HG03060 (cell line): Measurements from ENCODE around the gene IDE.

Source experiments
- ATAC-seq: cut with Tn5 transposase; IDR thresholded peaks from one replicate; pipeline ENCODE4 v1.9.1; 2021; ENCODE audit warnings: low read depth, moderate number of reproducible peaks; ENCODE audit not compliant: unreplicated experiment

The IDE gene

GRCh38 chr10:92569071-92569470 lies 4.8 kb downstream of the IDE start:
- no peak for ATAC-seq

- peak; percentile 55 for ATAC-seq
These were observed 5.8 kb downstream of the IDE start for GRCh38 chr10:92567952-92568600.

GRCh38 chr10:92562424-92562823 lies 11.5 kb downstream of the IDE start:
- ATAC-seq = no peak

- ATAC-seq = no peak
These were observed 14.8 kb downstream of the IDE start for GRCh38 chr10:92559046-92559445.

GRCh38 chr10:92553959-92554358 lies 19.9 kb downstream of the IDE start:
- no peak for ATAC-seq

- no peak for ATAC-seq
These were observed 21.6 kb downstream of the IDE start for GRCh38 chr10:92552310-92552709.

- ATAC-seq = no peak
These were observed 23.0 kb downstream of the IDE start for GRCh38 chr10:92550924-92551323.

- ATAC-seq = no peak
These were observed 26.2 kb downstream of the IDE start for GRCh38 chr10:92547676-92548075.

GRCh38 chr10:92545556-92545955 lies 28.3 kb downstream of the IDE start:
- no peak for ATAC-seq

- no peak for ATAC-seq
These were observed 29.6 kb downstream of the IDE start for GRCh38 chr10:92544296-92544695.

- no peak for ATAC-seq
These were observed 31.4 kb downstream of the IDE start for GRCh38 chr10:92542458-92542857.

- ATAC-seq = no peak
These were observed 32.3 kb downstream of the IDE start for GRCh38 chr10:92541583-92541982.

GRCh38 chr10:92538231-92538958 lies 35.5 kb downstream of the IDE start:
- ATAC-seq = no peak

- no peak for ATAC-seq
These were observed 42.9 kb downstream of the IDE start for GRCh38 chr10:92530891-92531535.

- ATAC-seq = no peak
These were observed 43.5 kb downstream of the IDE start for GRCh38 chr10:92530421-92530820.

GRCh38 chr10:92527716-92528115 lies 46.2 kb downstream of the IDE start:
- ATAC-seq = no peak

GRCh38 chr10:92523639-92524038 lies 50.3 kb downstream of the IDE start:
- ATAC-seq = no peak

- ATAC-seq = no peak
These were observed 56.7 kb downstream of the IDE start for GRCh38 chr10:92517034-92517655.

- ATAC-seq = no peak
These were observed 65.0 kb downstream of the IDE start for GRCh38 chr10:92508866-92509265.

GRCh38 chr10:92506336-92506735 lies 67.6 kb downstream of the IDE start:
- no peak for ATAC-seq

GRCh38 chr10:92505044-92505443 lies 68.8 kb downstream of the IDE start:
- no peak for ATAC-seq
